Stomach (tissue), 9 donors: ENCODE results near the gene DNAJA1. TPM values are rescaled to one million over a fixed set of nuclear protein-coding genes. Genes with fewer than 3 reads are reported as not detected.

Experiments
- DNase-seq, 2 donors: peaks; one replicate each; pipeline versions ENCODE4 v3.0.0 to v3.0.0-alpha.2; 2013 to 2019
- H3K27ac ChIP-seq, 5 donors: fragments of 200-600 bp in 4 of 5; sonication (generic) in 4 of 5; one replicate each; pipeline ENCODE4 v1.5.1; 2013 to 2019; ENCODE audit warnings: mild to moderate bottlenecking in 1 of 5, moderate library complexity in 1 of 5
- H3K27me3 ChIP-seq, 3 donors: fragments of 200-600 bp; sonication (generic); one replicate each; pipeline ENCODE4 v1.5.1; 2017 to 2019; ENCODE audit warnings: mixed run types in 1 of 3
- H3K36me3 ChIP-seq, 4 donors: fragments of 200-600 bp; sonication (generic); 1 replicate in 3 of 4; 2 replicates in 1 of 4; pipeline ENCODE4 v1.5.1; 2016 to 2019
- H3K4me1 ChIP-seq, 4 donors: fragments of 200-600 bp; sonication (generic); one replicate each; pipeline ENCODE4 v1.5.1; 2016 to 2019
- H3K4me3 ChIP-seq, 4 donors: fragments of 200-600 bp; sonication (generic) in 3 of 4; one replicate each; pipeline ENCODE4 v1.5.1; 2016 to 2019; ENCODE audit warnings: mild to moderate bottlenecking in 1 of 4
- H3K9me3 ChIP-seq, 4 donors: fragments of 200-600 bp; sonication (generic); one replicate each; pipeline ENCODE4 v1.5.1; 2016 to 2019
- EP300 ChIP-seq: sonication (generic); formaldehyde crosslinking; IDR thresholded peaks from one replicate; pipeline ENCODE4 v1.6.1; 2017; ENCODE audit warnings: antibody characterized with exemption
- POLR2A ChIP-seq, 4 donors: fragments of 450-650 bp; IDR thresholded peaks; one replicate each; pipeline ENCODE4 v1.6.1; 2016; ENCODE audit warnings: antibody characterized with exemption in 4 of 4, control low read depth in 2 of 4, mild to moderate bottlenecking in 1 of 4, moderate library complexity in 1 of 4
- POLR2AphosphoS5 ChIP-seq, 3 donors: sonication (generic); formaldehyde crosslinking; IDR thresholded peaks; one replicate each; pipeline ENCODE4 v1.6.1; 2016; ENCODE audit warnings: antibody characterized with exemption in 3 of 3
- WGBS, 5 donors: extraction: QIAGEN DNeasy Blood & Tissue Kit in 3 of 5; methylation state at CpG; one replicate each; pipeline versions ENCODE4 v1.1.5 to v1.1.7; 2013 to 2018; 5-methylcytosine and 5-hydroxymethylcytosine counted together
- intact Hi-C: fragments of 100-400 bp; cut with DNase I; formaldehyde crosslinking; loops from one replicate; pipeline ENCODE4 v1.15.1; 2023; ENCODE audit warnings: low total_unique reads
- polyA plus RNA-seq, 3 donors: library from polyadenylated mRNA; stranded (reverse); fragments of 200-250 nt; gene quantifications; one replicate each; pipeline ENCODE4 v1.2.3, GENCODE V29; 2013
- total RNA-seq, 5 donors: library from RNA; depleted of rRNA; stranded (reverse); fragments of >200 nt; gene quantifications; one replicate each; pipeline versions ENCODE4 v1.1.0 to v1.2.3, GENCODE V29; 2014 to 2016
- TF ChIP-seq, protein P1 (sequence below), 7 experiments: fragments of 450-650 bp in 4 of 7; fragments of 200-600 bp in 3 of 7; sonication (generic) in 3 of 7; IDR thresholded peaks; one replicate each; pipeline ENCODE4 v1.5.1; 2016 to 2019; ENCODE audit warnings: antibody characterized with exemption in 7 of 7, control low read depth in 2 of 7, mild to moderate bottlenecking in 1 of 7
- donor health status: healthy with polysubstance abuse.
- donor health status: Bipolar disorder and iron deficiency.
- donor health status: healthy.

Gene DNAJA1
- total and polyA plus RNA-seq, 8 donors = 16.8 to 87.4 (median 39.3) TPM

DNA sequence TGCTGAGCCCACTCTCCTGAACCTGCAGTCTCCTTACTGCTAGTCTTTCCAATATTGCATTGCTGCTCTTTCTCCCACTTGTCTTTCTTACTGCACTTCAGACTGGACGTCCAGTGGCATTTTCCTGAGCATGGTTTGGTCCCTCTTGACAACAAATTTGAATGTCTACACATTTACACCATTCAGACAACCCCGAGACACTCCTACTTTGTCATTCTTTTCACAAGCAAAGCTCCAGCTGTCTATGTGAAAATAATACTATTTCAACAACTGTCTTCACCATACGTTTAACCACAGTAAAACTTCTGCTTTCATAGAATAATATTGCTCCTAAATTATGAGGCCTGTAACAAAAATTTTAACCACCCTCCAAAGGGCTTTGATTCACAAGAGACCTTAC is 13.2 kb upstream of the DNAJA1 start:
- DNase-seq = no peak
- intact Hi-C loops = no loop called here
- WGBS, 5 donors = 74 to 91% (median 84%) methylated on average over 3 of the region's 3 CpGs
- Histone ChIP-seq H3K4me1 (peaks cover 0 to 3% (median 0%) of the 10 kb centered on the region in 4 donors), H3K9me3 (no peaks in the 10 kb centered on the region), H3K27me3 (no peaks in the 10 kb centered on the region), H3K36me3 (no peaks in the 10 kb centered on the region), H3K27ac (no peak overlapping the region), H3K4me3 (no peak overlapping the region)
- TF ChIP-seq POLR2A (IDR thresholded peaks at IDR 0.05) = no peak
- TF ChIP-seq EP300 = no peak
- TF ChIP-seq, protein P1, sequence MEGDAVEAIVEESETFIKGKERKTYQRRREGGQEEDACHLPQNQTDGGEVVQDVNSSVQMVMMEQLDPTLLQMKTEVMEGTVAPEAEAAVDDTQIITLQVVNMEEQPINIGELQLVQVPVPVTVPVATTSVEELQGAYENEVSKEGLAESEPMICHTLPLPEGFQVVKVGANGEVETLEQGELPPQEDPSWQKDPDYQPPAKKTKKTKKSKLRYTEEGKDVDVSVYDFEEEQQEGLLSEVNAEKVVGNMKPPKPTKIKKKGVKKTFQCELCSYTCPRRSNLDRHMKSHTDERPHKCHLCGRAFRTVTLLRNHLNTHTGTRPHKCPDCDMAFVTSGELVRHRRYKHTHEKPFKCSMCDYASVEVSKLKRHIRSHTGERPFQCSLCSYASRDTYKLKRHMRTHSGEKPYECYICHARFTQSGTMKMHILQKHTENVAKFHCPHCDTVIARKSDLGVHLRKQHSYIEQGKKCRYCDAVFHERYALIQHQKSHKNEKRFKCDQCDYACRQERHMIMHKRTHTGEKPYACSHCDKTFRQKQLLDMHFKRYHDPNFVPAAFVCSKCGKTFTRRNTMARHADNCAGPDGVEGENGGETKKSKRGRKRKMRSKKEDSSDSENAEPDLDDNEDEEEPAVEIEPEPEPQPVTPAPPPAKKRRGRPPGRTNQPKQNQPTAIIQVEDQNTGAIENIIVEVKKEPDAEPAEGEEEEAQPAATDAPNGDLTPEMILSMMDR (IDR thresholded peaks at IDR 0.05) = no peak
- TF ChIP-seq POLR2AphosphoS5 (IDR thresholded peaks at IDR 0.05) = no peak

DNA sequence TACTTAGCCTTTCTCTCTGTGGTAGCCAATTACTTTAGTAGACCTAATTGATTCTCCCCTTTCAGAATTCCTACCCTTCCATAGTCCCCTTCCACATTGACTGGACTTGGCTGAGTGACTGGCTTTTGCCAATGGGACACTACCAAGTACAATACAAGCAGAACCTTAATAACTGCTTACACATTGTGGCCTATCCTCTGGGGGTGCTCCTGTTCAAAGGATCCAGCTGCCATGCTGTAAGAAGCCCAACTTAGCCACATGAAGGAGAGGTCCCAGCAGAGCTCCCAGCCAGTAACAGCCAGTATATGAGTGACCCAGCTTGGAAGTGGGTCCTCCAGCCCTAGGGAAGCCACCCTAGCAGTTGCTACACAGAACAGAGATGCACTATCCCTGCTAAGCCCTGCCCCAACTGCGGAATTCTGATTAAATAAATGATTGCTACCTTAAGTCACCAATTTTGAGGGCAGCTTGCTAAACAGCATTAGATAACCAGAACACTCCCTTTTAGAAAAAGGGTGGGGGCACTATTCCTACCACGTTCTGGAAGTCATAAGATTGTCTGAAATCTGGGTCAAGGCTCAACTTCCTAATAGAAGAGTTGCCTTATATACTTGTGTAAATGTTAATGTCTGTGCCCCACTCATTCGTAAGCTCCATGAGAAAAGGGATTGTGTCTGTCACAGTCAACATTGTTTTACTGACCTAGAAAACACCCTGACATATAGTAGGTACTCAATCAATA is 12.6 kb upstream of the DNAJA1 start:
- Histone ChIP-seq H3K9me3 (no peaks in the 10 kb centered on the region), H3K27me3 (no peaks in the 10 kb centered on the region), H3K36me3 (peaks cover 0 to 6% (median 2%) of the 10 kb centered on the region in 4 donors), H3K4me1 (peaks cover 0 to 3% (median 0%) of the 10 kb centered on the region in 4 donors), H3K4me3 (no peak overlapping the region), H3K27ac (no peak overlapping the region)
- TF ChIP-seq POLR2AphosphoS5 (IDR thresholded peaks at IDR 0.05) (no peak), POLR2A (IDR thresholded peaks at IDR 0.05) (no peak), EP300 (no peak)
- TF ChIP-seq, protein P1 (IDR thresholded peaks at IDR 0.05) = no peak
- intact Hi-C loops = no loop called here
- 49 to 77% (median 60%) methylated on average over 3 of the region's 3 CpGs for WGBS, 5 donors
- DNase-seq = no peak

DNA sequence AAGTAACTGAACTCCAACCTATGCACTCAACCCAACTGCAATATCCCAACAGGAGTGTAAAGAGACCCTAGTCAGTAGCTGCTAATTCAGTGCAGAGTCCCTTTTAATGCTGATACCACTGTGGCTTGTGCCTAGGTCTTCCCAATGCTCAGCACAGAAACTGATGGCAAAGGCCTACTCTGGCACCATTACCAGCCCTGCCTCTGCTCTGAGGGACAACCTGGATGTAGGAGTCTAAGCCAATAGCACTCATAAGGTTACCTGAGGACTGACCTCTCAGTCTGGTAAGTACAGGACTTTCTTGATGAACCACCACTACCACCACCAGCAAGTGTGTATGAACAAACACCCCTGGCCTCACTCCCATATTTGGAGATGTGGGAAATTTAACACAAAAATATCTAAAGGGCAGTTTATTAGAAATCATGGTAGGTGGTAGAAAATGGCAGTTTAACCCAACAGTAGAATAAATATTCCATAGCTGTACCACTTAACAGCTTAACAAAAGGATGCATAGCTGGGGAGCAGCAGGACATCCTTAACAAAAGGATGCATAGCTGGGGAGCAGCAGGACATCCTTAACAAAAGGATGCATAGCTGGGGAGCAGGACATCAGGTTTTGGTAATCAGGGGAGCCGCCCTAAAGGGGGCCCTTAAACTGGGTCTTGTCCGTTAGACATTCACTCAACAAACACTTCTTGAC is 11.0 kb upstream of the DNAJA1 start:
- DNase-seq = no peak
- Histone ChIP-seq H3K36me3 (peaks cover 0 to 16% (median 4%) of the 10 kb centered on the region in 4 donors), H3K9me3 (no peaks in the 10 kb centered on the region), H3K27ac (no peak overlapping the region), H3K4me1 (peaks cover 0 to 3% (median 0%) of the 10 kb centered on the region in 4 donors), H3K27me3 (no peaks in the 10 kb centered on the region), H3K4me3 (no peak overlapping the region)
- TF ChIP-seq POLR2A (IDR thresholded peaks at IDR 0.05) (no peak), EP300 (no peak), POLR2AphosphoS5 (IDR thresholded peaks at IDR 0.05) (no peak)
- TF ChIP-seq, protein P1 (IDR thresholded peaks at IDR 0.05) = no peak
- 61 to 98% (median 92%) methylated on average over 2 of the region's 2 CpGs for WGBS, 5 donors
- intact Hi-C loops = no loop called here

DNA sequence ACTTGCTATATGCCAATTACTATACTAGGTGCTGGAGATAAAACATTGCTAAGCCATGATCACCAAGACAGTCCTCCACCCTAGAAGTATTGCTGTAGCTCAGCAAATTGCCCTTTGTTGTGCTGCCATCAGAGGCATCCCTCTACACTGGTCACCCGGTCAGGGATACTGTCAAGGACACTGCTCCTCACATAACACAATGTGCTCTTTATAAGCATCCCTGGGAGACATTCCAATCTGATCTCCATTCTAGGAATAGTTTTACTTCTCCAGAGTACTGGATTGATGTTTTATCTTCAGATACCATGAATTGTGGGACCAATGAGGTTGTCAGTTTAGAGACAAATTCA is 10.4 kb upstream of the DNAJA1 start:
- Histone ChIP-seq H3K4me1 (peaks cover 0 to 3% (median 0%) of the 10 kb centered on the region in 4 donors), H3K4me3 (no peak overlapping the region), H3K27me3 (no peaks in the 10 kb centered on the region), H3K27ac (no peak overlapping the region), H3K36me3 (peaks cover 0 to 19% (median 7%) of the 10 kb centered on the region in 4 donors), H3K9me3 (no peaks in the 10 kb centered on the region)
- intact Hi-C loops = no loop called here
- 87 to 98% (median 90%) methylated on average over 1 of the region's 1 CpG for WGBS, 5 donors
- no peak for DNase-seq
- TF ChIP-seq, protein P1 (IDR thresholded peaks at IDR 0.05) = no peak
- TF ChIP-seq POLR2A (IDR thresholded peaks at IDR 0.05) = no peak
